Subcutaneous abdominal adipose tissue (tissue), 5 donors: Measurements from ENCODE around the gene VGLL1.

Experiments
- H3K27ac ChIP-seq: one replicate; pipeline ENCODE4 v1.7.0; 2013; ENCODE audit warnings: low read depth, mild to moderate bottlenecking, inconsistent platforms, low read length, moderate library complexity
- H3K27me3 ChIP-seq, 5 donors: one replicate each; pipeline ENCODE4 v1.7.0; 2013; ENCODE audit warnings: low read length in 5 of 5, inconsistent platforms in 1 of 5; ENCODE audit not compliant: control insufficient read depth in 5 of 5, insufficient read depth in 4 of 5
- H3K36me3 ChIP-seq, 5 donors: one replicate each; pipeline ENCODE4 v1.7.0; 2013; ENCODE audit warnings: low read length in 5 of 5; ENCODE audit not compliant: control insufficient read depth in 5 of 5, insufficient read depth in 5 of 5
- H3K4me1 ChIP-seq, 5 donors: one replicate each; pipeline ENCODE4 v1.7.0; 2013; ENCODE audit warnings: low read length in 5 of 5, mild to moderate bottlenecking in 3 of 5, moderate library complexity in 1 of 5; ENCODE audit not compliant: control insufficient read depth in 5 of 5, insufficient read depth in 5 of 5
- H3K4me3 ChIP-seq, 5 donors: one replicate each; pipeline ENCODE4 v1.7.0; 2013; ENCODE audit warnings: low read length in 5 of 5, low read depth in 1 of 5
- H3K9ac ChIP-seq, 5 donors: one replicate each; pipeline ENCODE4 v1.7.0; 2013; ENCODE audit warnings: low read length in 5 of 5, mild to moderate bottlenecking in 4 of 5, moderate library complexity in 3 of 5
- H3K9me3 ChIP-seq, 5 donors: one replicate each; pipeline ENCODE4 v1.7.0; 2013; ENCODE audit warnings: low read length in 5 of 5; ENCODE audit not compliant: control insufficient read depth in 5 of 5
- donor health status: healthy.
- donor health status: healthy.
- donor health status: healthy.
- donor health status: healthy.
- donor health status: healthy.

The VGLL1 gene

GRCh38 chrX:136585262-136585661 is 53.2 kb downstream of the VGLL1 start:
- no peak overlapping the region for H3K9ac ChIP-seq
- H3K4me1 ChIP-seq = peaks cover 0 to 7% (median 0%) of the 10 kb centered on the region in 5 donors
- H3K27ac ChIP-seq = no peak overlapping the region
- no peaks in the 10 kb centered on the region for H3K36me3 ChIP-seq
- H3K9me3 ChIP-seq = no peaks in the 10 kb centered on the region
- peaks cover 0 to 7% (median 5%) of the 10 kb centered on the region in 5 donors for H3K27me3 ChIP-seq
- no peak overlapping the region for H3K4me3 ChIP-seq

- no peaks in the 10 kb centered on the region for H3K9me3 ChIP-seq
- peaks cover 0 to 7% (median 0%) of the 10 kb centered on the region in 5 donors for H3K4me1 ChIP-seq
- no peak overlapping the region for H3K27ac ChIP-seq
- H3K27me3 ChIP-seq = peaks cover 0 to 7% (median 3%) of the 10 kb centered on the region in 5 donors
- no peaks in the 10 kb centered on the region for H3K36me3 ChIP-seq
- H3K9ac ChIP-seq = no peak overlapping the region
- H3K4me3 ChIP-seq = no peak overlapping the region
Measured at GRCh38 chrX:136585960-136586359, 53.9 kb downstream of the VGLL1 start.

GRCh38 chrX:136586386-136586785 is 54.4 kb downstream of the VGLL1 start:
- H3K4me3 ChIP-seq = no peak overlapping the region
- peaks cover 0 to 7% (median 0%) of the 10 kb centered on the region in 5 donors for H3K27me3 ChIP-seq
- H3K27ac ChIP-seq = no peak overlapping the region
- peaks cover 0 to 7% (median 0%) of the 10 kb centered on the region in 5 donors for H3K4me1 ChIP-seq
- H3K9ac ChIP-seq = no peak overlapping the region
- H3K36me3 ChIP-seq = no peaks in the 10 kb centered on the region
- no peaks in the 10 kb centered on the region for H3K9me3 ChIP-seq

DNA sequence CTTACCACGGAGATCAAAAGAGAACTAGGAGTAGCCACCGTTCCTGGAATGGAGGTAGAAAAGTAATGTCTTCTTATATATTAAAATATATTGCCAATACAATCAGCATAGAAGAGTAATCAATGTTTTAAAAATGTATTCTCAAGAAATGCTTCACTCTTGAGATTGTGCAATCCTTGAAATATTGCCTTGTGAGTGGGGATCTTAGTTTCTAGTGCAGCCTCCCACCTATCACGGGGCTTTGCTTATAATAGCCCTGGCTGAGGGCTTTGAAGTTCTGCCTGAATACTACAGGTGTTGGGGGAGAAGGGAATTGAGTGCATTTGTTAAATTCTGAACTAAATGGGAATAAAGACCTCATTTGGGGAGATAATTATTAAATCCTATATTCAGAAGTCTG is 55.5 kb downstream of the VGLL1 start:
- H3K27me3 ChIP-seq = peaks cover 0 to 7% (median 0%) of the 10 kb centered on the region in 5 donors
- H3K27ac ChIP-seq = no peak overlapping the region
- peaks cover 0 to 7% (median 0%) of the 10 kb centered on the region in 5 donors for H3K4me1 ChIP-seq

GRCh38 chrX:136588036-136588435 is 56.0 kb downstream of the VGLL1 start:
- Histone ChIP-seq H3K27ac (no peak overlapping the region), H3K9me3 (no peaks in the 10 kb centered on the region), H3K27me3 (peaks cover 0 to 7% (median 0%) of the 10 kb centered on the region in 5 donors), H3K36me3 (no peaks in the 10 kb centered on the region), H3K9ac (no peak overlapping the region), H3K4me3 (no peak overlapping the region), H3K4me1 (peaks cover 0 to 7% (median 0%) of the 10 kb centered on the region in 5 donors)

More for the DNA sequence above, 55.5 kb downstream of the VGLL1 start:
- no peak overlapping the region for H3K9ac ChIP-seq
- H3K36me3 ChIP-seq = no peaks in the 10 kb centered on the region
- H3K9me3 ChIP-seq = no peaks in the 10 kb centered on the region
- H3K4me3 ChIP-seq = no peak overlapping the region

- Histone ChIP-seq H3K4me1 (peaks cover 0 to 7% (median 0%) of the 10 kb centered on the region in 5 donors), H3K4me3 (no peak overlapping the region), H3K27me3 (peaks cover 0 to 7% (median 0%) of the 10 kb centered on the region in 5 donors), H3K9me3 (no peaks in the 10 kb centered on the region), H3K9ac (no peak overlapping the region), H3K36me3 (no peaks in the 10 kb centered on the region), H3K27ac (no peak overlapping the region)
Measured at GRCh38 chrX:136589966-136590365, 58.0 kb downstream of the VGLL1 start.

GRCh38 chrX:136597356-136597755 is 65.3 kb downstream of the VGLL1 start:
- Histone ChIP-seq H3K9ac (no peak overlapping the region), H3K4me3 (no peak overlapping the region), H3K27ac (no peak overlapping the region), H3K9me3 (no peaks in the 10 kb centered on the region), H3K4me1 (no peaks in the 10 kb centered on the region), H3K27me3 (peaks cover 0 to 13% (median 2%) of the 10 kb centered on the region in 5 donors), H3K36me3 (no peaks in the 10 kb centered on the region)

DNA sequence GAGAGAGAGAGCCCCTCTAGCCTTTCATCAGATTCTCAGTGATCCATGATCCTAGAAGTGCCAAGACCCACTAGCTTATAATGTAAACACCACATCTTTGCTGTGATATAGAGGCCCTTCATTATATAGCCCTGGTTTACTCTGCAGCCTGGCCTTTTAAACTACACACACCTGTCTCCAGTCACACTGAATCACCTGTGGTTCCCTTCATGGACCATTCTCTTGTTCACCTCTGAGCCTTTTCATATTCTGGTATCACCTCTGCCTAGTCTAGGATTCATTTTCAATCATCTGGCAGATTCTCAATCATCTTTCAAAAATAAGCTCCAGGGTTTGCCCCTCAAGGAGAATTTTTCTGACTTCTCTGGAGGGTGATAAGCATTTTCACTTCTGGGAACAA is 65.9 kb downstream of the VGLL1 start:
- Histone ChIP-seq H3K9ac (no peak overlapping the region), H3K27me3 (peaks cover 0 to 13% (median 2%) of the 10 kb centered on the region in 5 donors), H3K4me3 (no peak overlapping the region), H3K9me3 (no peaks in the 10 kb centered on the region), H3K27ac (no peak overlapping the region), H3K36me3 (no peaks in the 10 kb centered on the region), H3K4me1 (no peaks in the 10 kb centered on the region)

GRCh38 chrX:136598631-136599030 is 66.6 kb downstream of the VGLL1 start:
- Histone ChIP-seq H3K27ac (no peak overlapping the region), H3K27me3 (peaks cover 0 to 13% (median 2%) of the 10 kb centered on the region in 5 donors), H3K36me3 (no peaks in the 10 kb centered on the region), H3K4me1 (no peaks in the 10 kb centered on the region), H3K4me3 (no peak overlapping the region), H3K9ac (no peak overlapping the region), H3K9me3 (no peaks in the 10 kb centered on the region)

GRCh38 chrX:136600059-136600458 is 68.0 kb downstream of the VGLL1 start:
- Histone ChIP-seq H3K4me3 (no peak overlapping the region), H3K9me3 (no peaks in the 10 kb centered on the region), H3K9ac (no peak overlapping the region), H3K27me3 (peaks cover 0 to 13% (median 2%) of the 10 kb centered on the region in 5 donors), H3K27ac (no peak overlapping the region), H3K36me3 (no peaks in the 10 kb centered on the region), H3K4me1 (no peaks in the 10 kb centered on the region)
